GM12878 (cell line): ENCODE results near the gene MAD2L2. TPM values are rescaled to one million over a fixed set of nuclear protein-coding genes. Genes with fewer than 3 reads are reported as not detected.

Source experiments
- ATAC-seq: fragments of 200-7000 bp; cut with Tn5 transposase; 3 replicates; pipeline ENCODE4 v1.9.1; 2020; ENCODE audit warnings: mild to moderate bottlenecking, moderate library complexity
- BruUV-seq: library from RNA; stranded (reverse); fragments of 400-500 nt; replicated peaks from 2 replicates; lab custom pipeline; 2021; lab: Mats Ljungman, UMichigan
- CTCF ChIA-PET: fragments of 300-600 bp; sonication (Branson Sonifier 250); formaldehyde crosslinking; extraction: SDS; loops from one replicate; lab custom pipeline; 2021; ENCODE audit warnings: inconsistent platforms; lab: Yijun Ruan, JAX
- POLR2A ChIA-PET: fragments of 350-600 bp; formaldehyde crosslinking; extraction: SDS; loops from one replicate; lab custom pipeline; 2021; ENCODE audit warnings: inconsistent platforms; lab: Charles Lee
- RAD21 ChIA-PET: fragments of 300-600 bp; sonication (Branson Sonifier 250); formaldehyde crosslinking; loops from one replicate; lab custom pipeline; 2023; ENCODE audit warnings: antibody characterized with exemption; ENCODE audit not compliant: unreplicated experiment; lab: Charles Lee
- SMC1A ChIA-PET: fragments of 300-600 bp; sonication (Branson Sonifier 250); formaldehyde crosslinking; loops from one replicate; lab custom pipeline; 2023; ENCODE audit not compliant: unreplicated experiment, uncharacterized antibody; lab: Charles Lee
- DNase-seq: peaks from one replicate; pipeline ENCODE4 v3.0.0-alpha.2; 2011; ENCODE audit warnings: low read depth, low spot score
- FAIRE-seq: peaks from 3 replicates; lab custom pipeline; 2011; peaks lifted over from hg19 to GRCh38; lab: Jason Lieb, UNC
- H2AFZ ChIP-seq: 2 replicates; pipeline ENCODE4 v1.6.0; 2011; ENCODE audit warnings: low read depth, low read length, control low read depth; ENCODE audit not compliant: control insufficient read depth
- H3K27ac ChIP-seq: 2 replicates; pipeline ENCODE4 v1.5.1; 2011; ENCODE audit warnings: control low read depth; ENCODE audit not compliant: control insufficient read depth, insufficient read depth
- H3K27me3 ChIP-seq, 2 experiments: replicated peaks in 1 of 2; 2 replicates each; pipeline versions ENCODE4 v1.6.0 to v1.6.1; 2011; ENCODE audit warnings: low read length in 1 of 2; ENCODE audit not compliant: control insufficient read depth in 2 of 2, insufficient read depth in 2 of 2
- H3K36me3 ChIP-seq, 2 experiments: 2 replicates each; pipeline ENCODE4 v1.5.1; 2011; ENCODE audit warnings: low read length in 1 of 2; ENCODE audit not compliant: control insufficient read depth in 2 of 2, insufficient read depth in 2 of 2
- H3K4me1 ChIP-seq: 2 replicates; pipeline ENCODE4 v1.6.1; 2011; ENCODE audit warnings: mild to moderate bottlenecking, low read length, moderate library complexity, mixed read lengths; ENCODE audit not compliant: control insufficient read depth, insufficient read depth
- H3K4me2 ChIP-seq: 2 replicates; pipeline ENCODE4 v1.6.0; 2011; ENCODE audit warnings: control low read depth; ENCODE audit not compliant: control insufficient read depth, insufficient read depth
- H3K4me3 ChIP-seq: fragments of 200-600 bp; sonication (generic); 2 replicates; pipeline ENCODE4 v1.5.1; 2016
- H3K79me2 ChIP-seq: 2 replicates; pipeline ENCODE4 v1.6.0; 2011; ENCODE audit warnings: low read length; ENCODE audit not compliant: control insufficient read depth, insufficient read depth
- H3K9ac ChIP-seq: 2 replicates; pipeline ENCODE4 v1.8.0; 2011; ENCODE audit warnings: low read length, control low read depth, mixed read lengths; ENCODE audit not compliant: control insufficient read depth, insufficient read depth
- H3K9me3 ChIP-seq: replicated peaks from 3 replicates; pipeline ENCODE4 v1.5.1; 2011; ENCODE audit warnings: mild to moderate bottlenecking, low read length; ENCODE audit not compliant: control insufficient read depth, insufficient read depth
- H4K20me1 ChIP-seq: 2 replicates; pipeline ENCODE4 v1.6.0; 2011; ENCODE audit not compliant: control insufficient read depth, insufficient read depth
- BCL11A ChIP-seq: IDR thresholded peaks from 2 replicates; pipeline ENCODE4 v1.6.1; 2011; ENCODE audit warnings: low read depth, low read length
- DPF2 ChIP-seq: fragments of 450-650 bp; IDR thresholded peaks from 2 replicates; pipeline ENCODE4 v1.6.1; 2017; ENCODE audit warnings: mild to moderate bottlenecking
- FOXK2 ChIP-seq: fragments of 450-650 bp; IDR thresholded peaks from 2 replicates; pipeline ENCODE4 v1.6.1; 2017; ENCODE audit warnings: mild to moderate bottlenecking, moderate library complexity
- KLF5 ChIP-seq: fragments of 450-650 bp; IDR thresholded peaks from 2 replicates; pipeline ENCODE4 v1.6.1; 2014; ENCODE audit warnings: mild to moderate bottlenecking; ENCODE audit not compliant: partially characterized antibody
- MTA3 ChIP-seq: IDR thresholded peaks from 2 replicates; pipeline ENCODE4 v1.6.1; 2012; ENCODE audit warnings: low read length, inconsistent platforms, borderline replicate concordance
- MYC ChIP-seq: IDR thresholded peaks from 2 replicates; pipeline ENCODE4 v1.6.1; 2011; ENCODE audit warnings: mild to moderate bottlenecking, low read length, moderate library complexity, inconsistent platforms; ENCODE audit not compliant: insufficient read depth, insufficient replicate concordance, insufficient read length, severe bottlenecking
- NRF1 ChIP-seq: conservative IDR thresholded peaks from 2 replicates; pipeline ENCODE4 v1.6.1; 2011; ENCODE audit warnings: mild to moderate bottlenecking, low read depth, low read length, improper control_type of control experiment
- RBBP5 ChIP-seq: fragments of 200-600 bp; sonication (generic); conservative IDR thresholded peaks from 2 replicates; pipeline ENCODE4 v1.6.1; 2016
- RELA ChIP-seq: fragments of 450-650 bp; IDR thresholded peaks from 2 replicates; pipeline ENCODE4 v1.8.0; 2014; ENCODE audit warnings: borderline replicate concordance; ENCODE audit not compliant: partially characterized antibody
- RFX5 ChIP-seq: IDR thresholded peaks from 2 replicates; pipeline ENCODE4 v1.6.1; 2011; ENCODE audit warnings: low read depth, low read length, improper control_type of control experiment
- SUPT20H ChIP-seq: IDR thresholded peaks from 2 replicates; pipeline ENCODE4 v1.6.1; 2011; ENCODE audit warnings: low read depth, mild to moderate bottlenecking, low read length, moderate library complexity, borderline replicate concordance; ENCODE audit not compliant: control insufficient read depth
- SUZ12 ChIP-seq: fragments of 200-600 bp; sonication (generic); IDR thresholded peaks from one replicate; pipeline ENCODE4 v1.6.1; 2018; ENCODE audit warnings: antibody characterized with exemption, mild to moderate bottlenecking; ENCODE audit not compliant: unreplicated experiment
- YY1 ChIP-seq: IDR thresholded peaks from 2 replicates; pipeline ENCODE4 v1.6.1; 2011; ENCODE audit warnings: low read depth, mild to moderate bottlenecking, low read length
- WGBS: methylation state at CpG from one replicate; pipeline ENCODE4 v1.1.6; 2016; ENCODE audit warnings: low lambda C conversion rate; ENCODE audit not compliant: insufficient replicate concordance, insufficient coverage; ENCODE audit errors: missing lambda C conversion rate; 5-methylcytosine and 5-hydroxymethylcytosine counted together
- in situ Hi-C: fragments of 300-500 bp; cut with MboI; formaldehyde crosslinking; loops from 9 replicates; pipeline ENCODE4 v1.14.3; 2018; ENCODE audit warnings: mixed read lengths
- intact Hi-C: fragments of 100-400 bp; cut with micrococcal nuclease; formaldehyde crosslinking; loops from one replicate; pipeline ENCODE4 v1.14.2; 2022; ENCODE audit not compliant: unreplicated experiment
- polyA plus RNA-seq, 11 experiments: library from polyadenylated mRNA; depleted of rRNA in 4 of 11; unstranded in 6 of 11; stranded (reverse) in 5 of 11; fragments of >200 nt; fragmentation: Nextera tagmentation in 4 of 11; fragmentation: Illumina TruSeq in 1 of 11; extraction: Ambion mirVana in 4 of 11; extraction: Trizol in 1 of 11; gene quantifications; 1 replicate in 1 of 11; 2 replicates in 10 of 11; pipeline versions ENCODE4 v1.2.1 to v1.2.3, GENCODE V29; 2011 to 2016; ENCODE audit warnings: inconsistent platforms in 2 of 11, missing spikeins in 2 of 11, low read depth in 1 of 11
- total RNA-seq, 4 experiments: library from RNA; depleted of rRNA in 3 of 4; stranded (reverse); fragments of >200 nt in 3 of 4; fragmentation: Illumina TruSeq in 1 of 4; extraction: Trizol in 1 of 4; gene quantifications; 2 replicates each; pipeline versions ENCODE4 v1.2.1 to v1.2.3, GENCODE V29; 2013 to 2021
- TF ChIP-seq, protein P1 (sequence below): fragments of 450-650 bp; IDR thresholded peaks from 2 replicates; pipeline ENCODE4 v1.6.1; 2017; ENCODE audit warnings: antibody characterized with exemption, mild to moderate bottlenecking, moderate library complexity
- TF ChIP-seq, protein P2 (sequence below): fragments of 450-650 bp; IDR thresholded peaks from 2 replicates; pipeline ENCODE4 v1.6.1; 2016; ENCODE audit warnings: mild to moderate bottlenecking

The MAD2L2 gene
- total and polyA plus RNA-seq, 10 of the 15 experiments (the other 5 are each of a cell fraction or from before 2014, with no cell fraction given), result 3.5 to 95.0 (median 53.2) TPM

DNA sequence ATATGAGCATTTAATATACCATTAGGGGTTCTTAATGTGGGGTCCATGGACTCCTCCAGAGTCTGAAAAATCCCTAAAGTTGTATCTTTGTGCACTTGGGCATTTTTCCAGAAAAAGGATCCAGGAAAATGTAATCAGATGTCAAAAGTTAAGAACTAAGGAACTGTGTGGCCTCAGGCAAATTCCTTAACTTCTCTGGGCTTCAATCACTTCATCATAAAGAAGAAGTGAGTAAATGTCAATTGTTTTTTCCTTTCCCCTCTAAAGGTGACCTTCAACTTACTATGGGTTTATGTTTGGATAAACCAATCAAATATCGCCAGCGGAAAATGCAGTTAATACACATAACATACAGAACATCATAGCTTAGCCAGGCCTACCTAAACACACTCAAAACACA, 2.5 kb downstream of the MAD2L2 start:
- RAD21 ChIA-PET, result interaction anchor here (1.2 kb wide), 1 partner anchor 58 kb away, joined by 4 read pairs; no protein-coding TSS in a partner anchor

More for the DNA sequence above, 2.5 kb downstream of the MAD2L2 start:
- FAIRE-seq (no peak), DNase-seq (no peak), ATAC-seq (no peak)
- Histone ChIP-seq H3K27ac (no peak overlapping the region), H2AFZ (no peak overlapping the region), H3K79me2 (peaks cover 2% of the 10 kb centered on the region), H3K9ac (no peak overlapping the region), H3K9me3 (no peaks in the 10 kb centered on the region), H3K27me3 (no peaks in the 10 kb centered on the region), H3K4me2 (no peak overlapping the region), H3K4me3 (no peak overlapping the region), H4K20me1 (no peaks in the 10 kb centered on the region), H3K36me3 (peaks cover 0 to 10% of the 10 kb centered on the region in 2 experiments; a peak in 3 of 4 replicates), H3K4me1 (no peaks in the 10 kb centered on the region)
- ChIA-PET CTCF (interaction anchor here (2.7 kb wide), 1 partner anchor 14 kb away, joined by 9 read pairs; the partner anchor contains the start of gene FBXO6), POLR2A (no interaction called here), SMC1A (interaction anchor here (1.2 kb wide), 1 partner anchor 15 kb away, joined by 4 read pairs; the partner anchor contains the start of gene FBXO6)
- WGBS, result 96% methylated on average over 2 of the region's 2 CpGs
- in situ Hi-C loops (no loop called here), intact Hi-C loops (no loop called here)
- TF ChIP-seq BCL11A, result no peak
- TF ChIP-seq MYC, result no peak
- TF ChIP-seq, protein P1, sequence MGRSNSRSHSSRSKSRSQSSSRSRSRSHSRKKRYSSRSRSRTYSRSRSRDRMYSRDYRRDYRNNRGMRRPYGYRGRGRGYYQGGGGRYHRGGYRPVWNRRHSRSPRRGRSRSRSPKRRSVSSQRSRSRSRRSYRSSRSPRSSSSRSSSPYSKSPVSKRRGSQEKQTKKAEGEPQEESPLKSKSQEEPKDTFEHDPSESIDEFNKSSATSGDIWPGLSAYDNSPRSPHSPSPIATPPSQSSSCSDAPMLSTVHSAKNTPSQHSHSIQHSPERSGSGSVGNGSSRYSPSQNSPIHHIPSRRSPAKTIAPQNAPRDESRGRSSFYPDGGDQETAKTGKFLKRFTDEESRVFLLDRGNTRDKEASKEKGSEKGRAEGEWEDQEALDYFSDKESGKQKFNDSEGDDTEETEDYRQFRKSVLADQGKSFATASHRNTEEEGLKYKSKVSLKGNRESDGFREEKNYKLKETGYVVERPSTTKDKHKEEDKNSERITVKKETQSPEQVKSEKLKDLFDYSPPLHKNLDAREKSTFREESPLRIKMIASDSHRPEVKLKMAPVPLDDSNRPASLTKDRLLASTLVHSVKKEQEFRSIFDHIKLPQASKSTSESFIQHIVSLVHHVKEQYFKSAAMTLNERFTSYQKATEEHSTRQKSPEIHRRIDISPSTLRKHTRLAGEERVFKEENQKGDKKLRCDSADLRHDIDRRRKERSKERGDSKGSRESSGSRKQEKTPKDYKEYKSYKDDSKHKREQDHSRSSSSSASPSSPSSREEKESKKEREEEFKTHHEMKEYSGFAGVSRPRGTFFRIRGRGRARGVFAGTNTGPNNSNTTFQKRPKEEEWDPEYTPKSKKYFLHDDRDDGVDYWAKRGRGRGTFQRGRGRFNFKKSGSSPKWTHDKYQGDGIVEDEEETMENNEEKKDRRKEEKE, result no peak
- TF ChIP-seq, protein P2, sequence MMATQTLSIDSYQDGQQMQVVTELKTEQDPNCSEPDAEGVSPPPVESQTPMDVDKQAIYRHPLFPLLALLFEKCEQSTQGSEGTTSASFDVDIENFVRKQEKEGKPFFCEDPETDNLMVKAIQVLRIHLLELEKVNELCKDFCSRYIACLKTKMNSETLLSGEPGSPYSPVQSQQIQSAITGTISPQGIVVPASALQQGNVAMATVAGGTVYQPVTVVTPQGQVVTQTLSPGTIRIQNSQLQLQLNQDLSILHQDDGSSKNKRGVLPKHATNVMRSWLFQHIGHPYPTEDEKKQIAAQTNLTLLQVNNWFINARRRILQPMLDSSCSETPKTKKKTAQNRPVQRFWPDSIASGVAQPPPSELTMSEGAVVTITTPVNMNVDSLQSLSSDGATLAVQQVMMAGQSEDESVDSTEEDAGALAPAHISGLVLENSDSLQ, result no peak
- no peak for TF ChIP-seq NRF1
- no peak for TF ChIP-seq YY1
- TF ChIP-seq DPF2, result no peak
- TF ChIP-seq MTA3, result no peak
- TF ChIP-seq FOXK2, result no peak
- no peak for TF ChIP-seq RFX5
- TF ChIP-seq RBBP5, result no peak
- TF ChIP-seq SUZ12, result no peak
- TF ChIP-seq RELA, result no peak
- TF ChIP-seq KLF5, result no peak
- TF ChIP-seq SUPT20H, result no peak
- BruUV-seq, result TSS peak; percentile 60
